Gastrocnemius medialis (tissue), 4 donors: ENCODE results near the gene PSMA1.
A peak's percentile ranks its signal among the peaks of the same experiment; 100 is the strongest.

Experiments
- POLR2A ChIP-seq, 2 donors: fragments of 450-650 bp; IDR thresholded peaks; one replicate each; pipeline ENCODE4 v1.6.1; 2017; ENCODE audit warnings: antibody characterized with exemption in 2 of 2, mild to moderate bottlenecking in 2 of 2, moderate library complexity in 2 of 2
- TF ChIP-seq, protein P1 (sequence below), 5 experiments: fragments of 450-650 bp in 3 of 5; fragments of 200-600 bp in 2 of 5; sonication (generic) in 2 of 5; IDR thresholded peaks in 4 of 5; conservative IDR thresholded peaks in 1 of 5; 1 replicate in 4 of 5; 2 replicates in 1 of 5; pipeline ENCODE4 v1.5.1; 2016 to 2019; ENCODE audit warnings: antibody characterized with exemption in 5 of 5, mild to moderate bottlenecking in 3 of 5, moderate library complexity in 3 of 5

DNA sequence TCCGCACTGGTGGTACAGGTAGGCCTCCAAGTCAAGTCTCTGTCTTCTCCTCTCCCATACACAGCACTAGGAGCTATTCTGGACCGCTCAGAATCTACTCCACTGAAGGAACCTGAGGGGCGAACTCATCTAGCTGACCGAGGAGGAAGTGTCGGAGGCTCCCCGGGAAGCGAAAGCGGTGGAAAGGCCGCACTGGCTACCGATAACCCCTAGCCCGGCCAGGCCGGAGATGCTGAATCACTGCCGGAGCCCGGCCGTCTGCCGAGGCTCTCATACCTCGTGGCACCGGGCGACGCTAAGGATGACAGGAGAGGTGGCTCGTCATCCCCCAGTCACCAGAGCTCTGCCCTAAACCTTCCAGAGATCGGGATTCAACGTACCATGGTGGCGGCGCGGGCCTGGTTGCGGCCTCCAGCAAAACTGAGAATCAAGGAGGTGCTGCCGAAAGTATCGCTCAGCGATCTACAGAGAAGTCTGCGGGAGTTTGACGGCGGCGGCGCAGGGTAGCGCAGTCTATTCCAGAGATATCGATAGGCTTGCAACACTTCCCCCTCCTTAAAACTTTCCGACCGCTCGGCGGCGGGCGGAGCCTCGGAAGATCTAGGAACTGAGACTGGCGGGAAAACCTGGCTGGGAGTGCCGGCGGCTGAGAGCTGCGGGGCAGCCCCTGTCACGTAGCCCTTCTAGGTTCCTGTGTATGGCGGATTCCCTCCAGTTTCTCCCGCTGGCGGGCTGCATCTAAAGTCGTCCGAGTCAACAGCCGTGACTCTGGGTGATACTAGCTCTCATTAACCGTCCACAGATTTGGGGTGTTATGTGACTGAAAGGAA lies at the start of gene PSMA1:
- TF ChIP-seq, protein P1, sequence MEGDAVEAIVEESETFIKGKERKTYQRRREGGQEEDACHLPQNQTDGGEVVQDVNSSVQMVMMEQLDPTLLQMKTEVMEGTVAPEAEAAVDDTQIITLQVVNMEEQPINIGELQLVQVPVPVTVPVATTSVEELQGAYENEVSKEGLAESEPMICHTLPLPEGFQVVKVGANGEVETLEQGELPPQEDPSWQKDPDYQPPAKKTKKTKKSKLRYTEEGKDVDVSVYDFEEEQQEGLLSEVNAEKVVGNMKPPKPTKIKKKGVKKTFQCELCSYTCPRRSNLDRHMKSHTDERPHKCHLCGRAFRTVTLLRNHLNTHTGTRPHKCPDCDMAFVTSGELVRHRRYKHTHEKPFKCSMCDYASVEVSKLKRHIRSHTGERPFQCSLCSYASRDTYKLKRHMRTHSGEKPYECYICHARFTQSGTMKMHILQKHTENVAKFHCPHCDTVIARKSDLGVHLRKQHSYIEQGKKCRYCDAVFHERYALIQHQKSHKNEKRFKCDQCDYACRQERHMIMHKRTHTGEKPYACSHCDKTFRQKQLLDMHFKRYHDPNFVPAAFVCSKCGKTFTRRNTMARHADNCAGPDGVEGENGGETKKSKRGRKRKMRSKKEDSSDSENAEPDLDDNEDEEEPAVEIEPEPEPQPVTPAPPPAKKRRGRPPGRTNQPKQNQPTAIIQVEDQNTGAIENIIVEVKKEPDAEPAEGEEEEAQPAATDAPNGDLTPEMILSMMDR (IDR thresholded peaks at IDR 0.05 in 4 of 5, conservative IDR thresholded peaks at IDR 0.05 in 1 of 5), result peak; percentile 62 to 80 (median 70)
- peak; percentile 89 for TF ChIP-seq POLR2A (IDR thresholded peaks at IDR 0.05)
